GM12865 (cell line): Measurements from ENCODE around the gene SMIM20.
"Not testable (repeated sequence)": the region's sequence is repeated elsewhere in the genome, so short reads cannot be mapped to it uniquely, and the experiment has no call there.

Experiments used
- DNase-seq: peaks from one replicate; pipeline ENCODE4 v3.0.0; 2010; ENCODE audit warnings: low read depth
- H3K4me3 ChIP-seq: 2 replicates; pipeline ENCODE4 v1.5.1; 2011; ENCODE audit warnings: mild to moderate bottlenecking, low read depth, low read length, control low read depth
- TF ChIP-seq, protein P1 (sequence below): IDR thresholded peaks from 2 replicates; pipeline ENCODE4 v1.5.1; 2011; ENCODE audit warnings: low read length, control low read depth, low read depth, inconsistent platforms; ENCODE audit not compliant: insufficient read depth; ENCODE audit errors: missing control alignments

SMIM20 gene

DNA sequence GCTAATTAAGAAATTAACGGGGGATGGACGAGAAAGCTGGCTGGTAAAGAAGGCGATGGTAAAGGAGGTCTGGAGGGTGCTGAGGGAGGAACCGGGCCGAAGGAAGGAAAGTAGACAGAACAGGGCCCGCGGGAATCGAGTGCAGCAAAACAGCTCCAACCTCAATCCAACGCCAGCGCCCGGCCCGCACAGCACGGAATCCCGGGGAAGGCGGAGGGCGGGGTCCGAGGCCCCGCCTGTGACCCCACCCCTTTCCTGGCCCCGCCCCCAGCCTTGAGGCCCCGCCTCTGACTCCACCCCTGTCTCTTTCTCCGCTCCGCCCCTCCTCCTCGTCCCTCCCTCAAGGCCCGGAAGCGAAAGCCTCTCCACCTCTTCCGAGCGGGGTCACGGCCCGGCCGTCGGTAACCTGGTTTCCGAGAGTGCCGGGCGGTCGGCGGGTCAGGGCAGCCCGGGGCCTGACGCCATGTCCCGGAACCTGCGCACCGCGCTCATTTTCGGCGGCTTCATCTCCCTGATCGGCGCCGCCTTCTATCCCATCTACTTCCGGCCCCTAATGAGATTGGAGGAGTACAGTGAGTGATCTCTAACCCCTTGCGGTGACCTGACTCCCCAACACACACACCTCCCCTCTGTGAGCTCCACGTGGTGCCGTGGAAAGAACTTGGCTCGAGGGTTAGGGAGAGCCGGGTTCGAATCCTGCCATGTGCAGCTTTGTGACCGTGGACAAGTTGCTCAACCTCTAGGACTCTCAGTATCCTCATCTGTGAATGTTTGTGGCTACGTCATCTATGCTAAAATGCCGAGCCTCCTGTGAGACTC lies at the start of gene SMIM20:
TSS of gene SMIM20 (plus strand) at position 370 of the 819 bp plus-strand sequence. CDS start at position 464, 94 bp downstream.
- peak; percentile 95 for DNase-seq
- H3K4me3 ChIP-seq = peak within 1 kb of the TSS; percentile 64
- TF ChIP-seq, protein P1, sequence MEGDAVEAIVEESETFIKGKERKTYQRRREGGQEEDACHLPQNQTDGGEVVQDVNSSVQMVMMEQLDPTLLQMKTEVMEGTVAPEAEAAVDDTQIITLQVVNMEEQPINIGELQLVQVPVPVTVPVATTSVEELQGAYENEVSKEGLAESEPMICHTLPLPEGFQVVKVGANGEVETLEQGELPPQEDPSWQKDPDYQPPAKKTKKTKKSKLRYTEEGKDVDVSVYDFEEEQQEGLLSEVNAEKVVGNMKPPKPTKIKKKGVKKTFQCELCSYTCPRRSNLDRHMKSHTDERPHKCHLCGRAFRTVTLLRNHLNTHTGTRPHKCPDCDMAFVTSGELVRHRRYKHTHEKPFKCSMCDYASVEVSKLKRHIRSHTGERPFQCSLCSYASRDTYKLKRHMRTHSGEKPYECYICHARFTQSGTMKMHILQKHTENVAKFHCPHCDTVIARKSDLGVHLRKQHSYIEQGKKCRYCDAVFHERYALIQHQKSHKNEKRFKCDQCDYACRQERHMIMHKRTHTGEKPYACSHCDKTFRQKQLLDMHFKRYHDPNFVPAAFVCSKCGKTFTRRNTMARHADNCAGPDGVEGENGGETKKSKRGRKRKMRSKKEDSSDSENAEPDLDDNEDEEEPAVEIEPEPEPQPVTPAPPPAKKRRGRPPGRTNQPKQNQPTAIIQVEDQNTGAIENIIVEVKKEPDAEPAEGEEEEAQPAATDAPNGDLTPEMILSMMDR = no peak

DNA sequence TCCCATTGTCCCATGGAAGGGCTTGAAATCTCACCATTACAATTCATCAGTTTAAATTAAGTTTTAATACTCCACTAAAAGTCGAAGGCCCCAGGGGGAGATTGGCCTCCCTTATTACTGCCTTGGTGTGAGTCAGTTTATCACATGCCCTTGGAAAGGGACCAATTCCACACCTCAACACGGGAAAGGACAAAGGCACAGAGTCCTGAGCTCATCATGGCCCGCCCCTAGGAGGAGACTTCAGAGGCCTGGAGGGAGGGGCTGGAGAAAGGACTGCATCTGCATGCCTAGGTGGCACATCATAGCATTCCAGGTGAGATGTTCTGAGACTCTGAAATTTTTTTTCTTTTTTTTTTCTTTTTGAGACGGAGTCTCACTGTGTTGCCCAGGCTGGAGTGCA lies 48.4 kb upstream of the SMIM20 start:
- DNase-seq = no peak
- TF ChIP-seq, protein P1 = no peak
- H3K4me3 ChIP-seq = no peak overlapping the region

DNA sequence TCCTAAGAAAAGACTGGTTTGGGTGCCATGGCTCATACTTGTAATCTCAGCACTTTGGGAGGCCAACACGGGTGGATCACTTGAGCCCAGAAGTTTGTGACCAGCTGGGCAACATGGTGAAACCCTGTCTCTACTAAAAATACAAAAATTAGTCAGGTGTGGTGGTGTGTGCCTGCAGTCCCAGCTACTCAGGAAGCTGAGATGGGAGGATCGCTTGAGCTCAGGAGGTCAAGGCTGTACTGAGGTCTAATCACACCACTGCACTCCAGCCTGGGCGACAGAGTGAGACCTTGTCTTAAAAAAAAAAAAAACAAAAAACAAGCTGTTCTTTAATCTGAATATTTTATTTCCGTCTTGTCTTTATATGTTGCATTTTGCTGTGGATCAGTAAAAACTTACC lies 47.6 kb upstream of the SMIM20 start:
- DNase-seq, H3K4me3 ChIP-seq: not testable (repeated sequence)

DNA sequence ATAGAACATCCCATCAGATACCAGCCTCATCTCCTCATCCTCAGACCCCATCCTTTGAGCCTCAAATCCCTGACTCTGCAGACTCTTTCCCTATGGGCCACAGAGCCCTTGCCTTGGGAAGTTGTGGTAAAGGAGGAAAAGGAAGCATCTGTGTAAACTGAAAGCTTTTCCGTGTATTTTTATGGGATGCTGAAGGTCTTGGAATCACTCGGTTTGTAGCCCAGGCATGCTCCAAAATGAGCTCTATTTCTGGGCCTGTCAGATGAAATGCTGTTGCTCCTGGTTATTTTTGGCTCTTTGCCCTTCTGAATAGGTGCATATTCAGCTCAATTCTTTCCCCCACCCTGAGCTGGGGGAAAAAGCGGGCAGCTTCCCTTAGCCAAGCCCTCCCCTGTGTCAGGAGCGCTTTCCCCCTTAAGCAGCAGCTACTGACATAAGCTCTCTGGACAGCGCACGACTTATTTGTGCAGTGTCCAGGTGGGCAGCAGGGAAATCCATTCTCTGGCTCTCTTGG lies 46.2 kb upstream of the SMIM20 start:
- no peak overlapping the region for H3K4me3 ChIP-seq
- DNase-seq = no peak
- TF ChIP-seq, protein P1 = no peak

DNA sequence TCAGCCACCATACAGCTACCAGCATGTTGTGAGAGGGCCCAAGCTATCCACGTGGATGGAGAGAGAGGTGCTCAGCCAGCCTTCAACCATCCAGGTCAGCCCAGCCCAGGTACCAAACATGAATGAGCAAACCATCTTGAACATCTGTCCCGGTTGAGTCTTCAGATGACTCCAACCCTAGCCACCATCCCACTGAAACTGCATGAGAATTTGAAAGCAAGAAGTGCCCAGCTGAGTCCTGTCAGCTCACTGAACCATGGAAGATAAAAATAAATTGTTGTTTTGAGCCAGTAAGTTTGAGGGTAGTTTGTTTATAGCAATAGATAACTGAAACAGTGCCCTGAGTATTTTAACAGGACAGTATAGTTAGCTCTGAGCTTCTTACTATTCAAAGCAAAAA lies 43.9 kb upstream of the SMIM20 start:
- TF ChIP-seq, protein P1 = no peak
- H3K4me3 ChIP-seq = no peak overlapping the region
- peak; percentile 57 for DNase-seq

DNA sequence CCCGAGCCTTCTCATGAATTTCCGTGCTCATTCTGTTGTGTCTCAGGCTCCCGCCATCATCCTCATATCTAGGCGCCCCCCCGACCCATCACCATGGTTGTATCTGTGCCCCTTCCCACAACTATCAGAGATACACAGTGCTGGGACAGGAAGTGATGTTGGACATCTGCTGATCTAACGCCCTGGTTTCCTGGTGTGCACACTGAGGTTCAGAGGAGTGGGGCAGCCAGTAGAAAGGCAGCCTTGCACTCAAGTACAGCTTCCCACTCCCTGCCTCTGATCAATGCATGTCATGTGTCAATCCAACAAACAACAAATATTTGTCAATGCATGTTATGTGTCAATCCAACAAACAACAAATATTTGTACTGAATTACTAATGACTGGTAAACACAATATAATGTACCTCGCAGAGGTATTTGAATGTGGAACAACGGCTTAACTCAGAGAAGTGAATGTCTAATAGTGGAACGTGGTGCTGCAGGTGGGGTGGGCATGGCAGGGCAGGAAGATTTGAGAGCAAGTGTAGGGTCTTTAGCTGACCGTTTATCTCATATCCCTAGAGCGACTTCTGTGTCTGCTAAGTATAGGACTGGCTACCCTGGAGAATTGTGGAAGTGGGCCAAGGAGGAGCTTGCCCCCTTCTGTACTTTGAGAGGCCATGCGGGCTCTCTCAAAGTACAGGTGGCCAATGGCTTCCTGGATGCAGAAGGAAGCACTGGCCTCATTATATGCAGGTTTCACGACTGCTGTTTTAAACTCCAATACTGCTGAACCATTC lies 41.0 kb upstream of the SMIM20 start:
- no peak for DNase-seq
- TF ChIP-seq, protein P1 = no peak
- no peak overlapping the region for H3K4me3 ChIP-seq

DNA sequence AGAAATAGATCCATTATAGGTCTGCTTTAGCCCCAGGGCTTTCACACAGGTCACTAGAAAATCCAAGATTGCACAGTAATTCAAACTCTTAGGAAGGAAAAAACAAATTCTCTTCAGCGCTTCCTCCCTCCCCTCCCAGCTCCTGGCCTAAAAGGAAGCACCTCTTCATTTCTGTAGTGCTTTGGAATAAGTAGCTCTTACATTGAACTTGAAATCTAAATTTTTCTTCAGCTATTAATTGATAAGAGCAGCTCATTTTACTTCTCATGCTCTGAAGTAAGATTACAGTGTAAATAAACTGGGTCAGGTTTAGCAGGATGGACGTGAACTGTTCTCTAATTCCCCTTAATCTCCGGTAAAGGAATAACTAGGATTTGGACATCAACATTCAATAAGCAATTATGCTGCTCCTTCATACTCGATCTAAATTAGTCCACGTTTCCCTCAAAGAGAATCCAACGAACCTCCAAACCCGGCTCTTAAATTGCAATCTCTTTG lies 40.3 kb upstream of the SMIM20 start:
- TF ChIP-seq, protein P1 = no peak
- DNase-seq = no peak

More for the DNA sequence above, 40.3 kb upstream of the SMIM20 start:
- no peak overlapping the region for H3K4me3 ChIP-seq
